CD14-positive monocyte (primary cell): ENCODE data around the gene GFI1. TPM values are rescaled to one million over a fixed set of nuclear protein-coding genes. Genes with fewer than 3 reads are reported as not detected.
"Not testable (repeated sequence)": the region's sequence is repeated elsewhere in the genome, so short reads cannot be mapped to it uniquely, and the experiment has no call there.

ENCODE experiments used
- DNase-seq, 3 donors: peaks; one replicate each; pipeline ENCODE4 v3.0.0-alpha.2; 2011 to 2022
- H2AFZ ChIP-seq: 2 replicates; pipeline ENCODE4 v1.6.0; 2012; ENCODE audit warnings: mild to moderate bottlenecking, low read depth, low read length, inconsistent platforms; ENCODE audit not compliant: insufficient read depth, poor library complexity, severe bottlenecking
- H3K27ac ChIP-seq, 2 donors: 1 replicate in 1 of 2; 2 replicates in 1 of 2; pipeline ENCODE4 v1.5.1; 2012 to 2013; ENCODE audit warnings: low read length in 2 of 2, control low read depth in 1 of 2, inconsistent platforms in 1 of 2, low read depth in 1 of 2, mild to moderate bottlenecking in 1 of 2
- H3K27me3 ChIP-seq, 2 donors: one replicate each; pipeline versions ENCODE4 v1.6.0 to v1.6.1; 2011 to 2013; ENCODE audit warnings: low read length in 2 of 2; ENCODE audit not compliant: control insufficient read depth in 2 of 2, insufficient read depth in 2 of 2
- H3K36me3 ChIP-seq, 2 donors: replicated peaks in 1 of 2; 1 replicate in 1 of 2; 2 replicates in 1 of 2; pipeline versions ENCODE4 v1.5.1 to v1.6.1; 2012 to 2013; ENCODE audit warnings: low read length in 2 of 2, control low read depth in 1 of 2, inconsistent platforms in 1 of 2, mild to moderate bottlenecking in 1 of 2; ENCODE audit not compliant: insufficient read depth in 2 of 2, control insufficient read depth in 1 of 2
- H3K4me1 ChIP-seq, 2 donors: 1 replicate in 1 of 2; 2 replicates in 1 of 2; pipeline versions ENCODE4 v1.5.1 to v1.6.1; 2012 to 2013; ENCODE audit warnings: low read length in 2 of 2, control low read depth in 1 of 2, inconsistent platforms in 1 of 2, mild to moderate bottlenecking in 1 of 2, moderate library complexity in 1 of 2; ENCODE audit not compliant: insufficient read depth in 2 of 2, control insufficient read depth in 1 of 2
- H3K4me2 ChIP-seq: replicated peaks from 2 replicates; pipeline ENCODE3; 2012; ENCODE audit warnings: low read length, moderate library complexity, mild to moderate bottlenecking; ENCODE audit not compliant: poor library complexity, severe bottlenecking; ENCODE audit errors: extremely low read depth
- H3K4me3 ChIP-seq, 3 experiments: fragments of 200-600 bp in 1 of 3; sonication (generic) in 1 of 3; replicated peaks in 1 of 3; 1 replicate in 2 of 3; 2 replicates in 1 of 3; pipeline ENCODE4 v1.5.1; 2011 to 2013; ENCODE audit warnings: low read length in 3 of 3, mild to moderate bottlenecking in 3 of 3, control low read depth in 2 of 3, low read depth in 2 of 3, inconsistent platforms in 1 of 3, moderate library complexity in 1 of 3
- H3K79me2 ChIP-seq: 2 replicates; pipeline ENCODE4 v1.6.0; 2012; ENCODE audit warnings: mild to moderate bottlenecking, control low read depth, inconsistent platforms, low read length, moderate library complexity; ENCODE audit not compliant: insufficient read depth
- H3K9ac ChIP-seq: 2 replicates; pipeline ENCODE4 v1.6.0; 2017; ENCODE audit warnings: low read length, mild to moderate bottlenecking; ENCODE audit not compliant: insufficient read depth, poor library complexity, severe bottlenecking
- H3K9me3 ChIP-seq, 2 donors: replicated peaks in 1 of 2; 1 replicate in 1 of 2; 2 replicates in 1 of 2; pipeline versions ENCODE4 v1.5.1 to v1.6.1; 2012 to 2013; ENCODE audit warnings: low read length in 2 of 2, control low read depth in 1 of 2; ENCODE audit not compliant: control insufficient read depth in 1 of 2, insufficient read depth in 1 of 2
- H4K20me1 ChIP-seq: 2 replicates; pipeline ENCODE4 v1.6.0; 2012; ENCODE audit warnings: mild to moderate bottlenecking, low read length, control low read depth, moderate library complexity; ENCODE audit not compliant: insufficient read depth
- H3K27ac Mint-ChIP-seq, 7 donors: one replicate each; pipeline ENCODE4 v1.8.0; 2020; ENCODE audit warnings: mild to moderate bottlenecking in 7 of 7, mixed read lengths in 7 of 7, moderate library complexity in 6 of 7, inconsistent platforms in 2 of 7
- H3K27me3 Mint-ChIP-seq, 3 donors: one replicate each; pipeline ENCODE4 v1.8.0; 2021 to 2022; ENCODE audit warnings: low read depth in 3 of 3, mild to moderate bottlenecking in 3 of 3, mixed read lengths in 3 of 3, moderate library complexity in 3 of 3, inconsistent platforms in 1 of 3
- H3K36me3 Mint-ChIP-seq, 2 donors: one replicate each; pipeline ENCODE4 v1.8.0; 2020; ENCODE audit warnings: mixed read lengths in 2 of 2, inconsistent platforms in 1 of 2, mild to moderate bottlenecking in 1 of 2
- H3K4me1 Mint-ChIP-seq: one replicate; pipeline ENCODE4 v1.8.0; 2020; ENCODE audit warnings: mild to moderate bottlenecking, mixed read lengths
- H3K4me3 Mint-ChIP-seq, 2 donors: one replicate each; pipeline ENCODE4 v1.8.0; 2020; ENCODE audit warnings: mild to moderate bottlenecking in 2 of 2, mixed read lengths in 2 of 2, moderate library complexity in 1 of 2
- H3K9me3 Mint-ChIP-seq, 7 donors: one replicate each; pipeline ENCODE4 v1.8.0; 2020 to 2022; ENCODE audit warnings: mixed read lengths in 7 of 7, mild to moderate bottlenecking in 6 of 7, moderate library complexity in 6 of 7, inconsistent platforms in 2 of 7
- CTCF ChIP-seq: fragments of 200-600 bp; IDR thresholded peaks from one replicate; pipeline ENCODE4 v1.8.0; 2022; ENCODE audit warnings: antibody characterized with exemption, mild to moderate bottlenecking
- WGBS: methylation state at CpG from one replicate; pipeline ENCODE4 v1.1.5; 2013; ENCODE audit warnings: missing lambda C conversion rate; ENCODE audit not compliant: insufficient coverage; 5-methylcytosine and 5-hydroxymethylcytosine counted together
- intact Hi-C, 2 donors: fragments of 100-400 bp; cut with micrococcal nuclease; formaldehyde crosslinking; loops; one replicate each; pipeline versions ENCODE4 v1.15.0 to v1.15.1; 2023
- polyA minus RNA-seq: library from RNA; depleted of rRNA, polyadenylated mRNA; stranded (reverse); fragments of >200 nt; gene quantifications from 2 replicates; pipeline ENCODE4 v1.2.3, GENCODE V29; 2012
- polyA plus RNA-seq, 3 donors: library from polyadenylated mRNA; depleted of rRNA in 1 of 3; unstranded in 2 of 3; stranded (reverse) in 1 of 3; fragments of 300-500 nt in 2 of 3; fragments of >200 nt in 1 of 3; fragmentation: Illumina TruSeq in 2 of 3; gene quantifications; 1 replicate in 2 of 3; 2 replicates in 1 of 3; pipeline ENCODE4 v1.2.3, GENCODE V29; 2012 to 2021
- total RNA-seq, 12 experiments: library from RNA in 1 of 12; stranded (reverse) in 1 of 12; fragments of 120-200 nt in 1 of 12; gene quantifications; one replicate each; pipeline ENCODE4 v1.2.4 and lab custom pipeline; 2013 to 2026; ENCODE audit warnings: mixed read lengths in 6 of 12, inconsistent platforms in 1 of 12

Gene GFI1
- 0.17 TPM for total RNA-seq (2013)
- polyA plus RNA-seq (under 1 TPM in 1 of 3 donors, not detected in 2; 0.35 TPM), polyA minus RNA-seq (0.40 and 0.42 TPM in 2 replicates), total RNA-seq (lab: John Stamatoyannopoulos, UW) (0.13 to 2.7 (median 0.63) reads per million in 11 experiments)

DNA sequence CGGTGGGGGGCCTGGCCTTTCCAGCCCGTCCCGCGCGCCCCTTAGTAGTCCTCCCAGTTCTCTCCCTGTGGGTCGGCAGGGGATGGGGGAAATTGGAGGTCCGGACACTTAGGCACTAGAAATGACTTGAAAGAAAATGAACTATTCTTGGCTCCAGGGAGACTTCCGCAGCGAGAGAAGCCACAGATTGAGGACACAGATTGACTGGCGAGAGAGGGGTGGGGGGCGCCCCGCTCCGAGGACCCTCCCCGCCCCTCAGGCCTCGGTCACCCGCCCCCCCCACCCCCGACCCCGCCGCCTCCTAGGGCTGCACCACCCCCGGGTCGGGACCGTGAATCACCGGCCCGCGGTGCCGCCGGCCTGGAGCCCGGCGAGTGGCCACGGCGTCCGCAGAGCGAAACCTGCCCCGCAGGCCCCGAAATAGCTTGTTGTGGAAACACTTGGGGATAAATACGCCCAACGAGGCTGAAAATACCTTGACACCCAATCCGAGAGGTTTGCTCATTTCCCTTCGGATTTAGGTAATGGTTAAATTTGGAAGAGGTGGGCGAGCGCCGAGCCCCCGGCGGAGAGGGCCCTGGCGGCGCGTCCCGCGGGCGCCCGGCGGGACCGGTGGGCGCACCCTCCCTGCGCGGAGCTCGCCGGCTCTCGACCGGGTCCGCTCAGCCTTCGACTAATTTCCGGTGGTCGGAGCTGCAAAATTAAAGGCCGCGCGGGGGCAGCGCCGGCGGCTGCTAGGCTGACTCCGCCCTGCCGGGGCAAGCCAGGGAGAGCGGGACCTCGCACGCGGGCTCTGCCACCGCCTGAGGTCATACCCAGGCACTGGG lies at the start of gene GFI1:
GFI1 (minus strand) TSS at position 675 of the 827 bp plus-strand sequence. CDS start 3,438 bp downstream, outside the sequence.
- Histone ChIP-seq H2AFZ (peak within 1 kb of the TSS; percentile 92), H3K27ac (no peak within 1 kb of the TSS), H3K4me1 (peaks cover 40 to 48% of the 10 kb centered on the region in 2 donors), H3K36me3 (no peaks in the 10 kb centered on the region), H3K4me2 (peak within 1 kb of the TSS; percentile 98), H3K9me3 (no peaks in the 10 kb centered on the region), H3K4me3 (peak within 1 kb of the TSS; percentile 62 to 94 (median 71)), H3K79me2 (peaks cover 49% of the 10 kb centered on the region), H3K27me3 (peaks cover 0 to 31% of the 10 kb centered on the region in 2 donors), H3K9ac (peak within 1 kb of the TSS; percentile 65), H4K20me1 (no peaks in the 10 kb centered on the region)
- H3K4me3 Mint-ChIP-seq, result peak within 1 kb of the TSS; percentile 95 to 98
- H3K4me1 Mint-ChIP-seq, result peaks cover 39% of the 10 kb centered on the region
- H3K27me3 Mint-ChIP-seq, result peaks cover 27 to 41% (median 27%) of the 10 kb centered on the region in 3 donors
- peak within 1 kb of the TSS in 1 of 7 donors; percentile 21 for H3K27ac Mint-ChIP-seq
- DNase-seq, result peak in 2 of 3 donors; percentile 36 to 39
- H3K9me3 Mint-ChIP-seq, result peaks cover 0 to 6% (median 4%) of the 10 kb centered on the region in 7 donors
- WGBS, result 0% methylated on average over 62 of the region's 77 CpGs
- no peak for TF ChIP-seq CTCF
- H3K36me3 Mint-ChIP-seq, result peaks cover 0 to 3% of the 10 kb centered on the region in 2 donors
- intact Hi-C loops, result loop anchor here in 1 of 2 donors (10.0 kb wide), 1 partner anchor 182 kb away; no protein-coding TSS in a partner anchor

- H2AFZ ChIP-seq, H3K36me3 ChIP-seq, H3K9ac ChIP-seq, H3K9me3 ChIP-seq, H3K27me3 ChIP-seq, H3K4me1 ChIP-seq, H3K27ac Mint-ChIP-seq, H3K79me2 ChIP-seq, DNase-seq, H3K27me3 Mint-ChIP-seq, intact Hi-C loops, H3K4me3 ChIP-seq, H3K4me2 ChIP-seq, H3K27ac ChIP-seq: not testable (repeated sequence)
- Mint-ChIP-seq H3K4me1 (peaks cover 11% of the 10 kb centered on the region), H3K36me3 (peaks cover 38 to 42% of the 10 kb centered on the region in 2 donors), H3K9me3 (peaks cover 0 to 13% (median 2%) of the 10 kb centered on the region in 7 donors), H3K4me3 (peak overlapping the region in 1 of 2 donors; percentile 3)
- WGBS, result no CpG with 5 or more reads among the region's 4 CpGs
- peaks cover 14% of the 10 kb centered on the region for H4K20me1 ChIP-seq
These were observed 45.6 kb upstream of the GFI1 start for GRCh38 chr1:92532371-92532770.

DNA sequence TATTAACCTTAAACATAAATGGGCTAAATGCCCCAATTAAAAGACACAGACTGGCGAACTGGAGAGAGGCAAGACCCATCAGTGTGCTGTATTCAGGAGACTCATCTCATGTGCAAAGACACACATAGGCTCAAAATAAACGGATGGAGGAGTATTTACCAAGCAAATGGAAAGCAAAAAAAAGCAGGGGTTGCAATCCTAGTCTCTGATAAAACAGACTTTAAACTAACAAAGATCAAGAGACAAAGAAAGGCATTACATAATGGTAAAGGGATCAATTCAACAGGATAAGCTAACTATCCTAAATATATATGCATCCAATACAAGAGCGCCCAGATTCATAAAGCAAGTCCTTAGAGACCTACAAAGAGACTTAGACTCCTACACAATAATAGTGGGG lies 45.2 kb upstream of the GFI1 start:
- peaks cover 41 to 44% of the 10 kb centered on the region in 2 donors for H3K36me3 Mint-ChIP-seq
- H3K4me3 ChIP-seq, H3K4me3 Mint-ChIP-seq, H3K9me3 ChIP-seq, H3K79me2 ChIP-seq, H3K27me3 ChIP-seq, H3K27ac ChIP-seq, H3K4me1 ChIP-seq, H3K27ac Mint-ChIP-seq, H3K36me3 ChIP-seq, H3K9ac ChIP-seq, H3K4me1 Mint-ChIP-seq, H2AFZ ChIP-seq, DNase-seq, H3K4me2 ChIP-seq, intact Hi-C loops, H3K27me3 Mint-ChIP-seq: not testable (repeated sequence)
- peaks cover 14% of the 10 kb centered on the region for H4K20me1 ChIP-seq
- WGBS, result 88% methylated on average over 1 of the region's 3 CpGs
- H3K9me3 Mint-ChIP-seq, result peaks cover 0 to 13% (median 2%) of the 10 kb centered on the region in 7 donors
